DMS 273 (cell line): ENCODE measurements around the gene PCYT2.

Source experiments
- DNase-seq: peaks from one replicate; lab custom pipeline; 2025; ENCODE audit not compliant: unreplicated experiment; lab: John Stamatoyannopoulos, UW

PCYT2 gene

DNA sequence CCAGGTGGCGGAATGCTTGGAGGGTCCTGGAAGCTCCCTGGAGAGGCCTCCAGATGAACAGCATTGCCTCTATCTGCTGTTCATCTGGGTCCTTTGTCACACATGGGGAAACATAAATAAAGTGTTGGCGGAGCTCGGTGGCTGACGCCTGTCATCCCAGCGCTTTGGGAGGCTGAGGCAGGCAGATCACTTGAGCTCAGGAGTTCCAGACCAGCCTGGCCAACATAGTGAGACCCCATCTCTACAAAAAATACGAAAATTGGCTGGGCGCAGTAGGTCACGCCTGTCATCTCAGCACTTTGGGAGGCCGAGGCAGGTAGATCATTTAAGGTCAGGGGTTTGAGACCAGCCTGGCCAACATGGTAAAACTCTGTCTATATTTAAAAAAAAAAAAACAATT lies 33.7 kb upstream of the PCYT2 start:
- DNase-seq: no peak

DNA sequence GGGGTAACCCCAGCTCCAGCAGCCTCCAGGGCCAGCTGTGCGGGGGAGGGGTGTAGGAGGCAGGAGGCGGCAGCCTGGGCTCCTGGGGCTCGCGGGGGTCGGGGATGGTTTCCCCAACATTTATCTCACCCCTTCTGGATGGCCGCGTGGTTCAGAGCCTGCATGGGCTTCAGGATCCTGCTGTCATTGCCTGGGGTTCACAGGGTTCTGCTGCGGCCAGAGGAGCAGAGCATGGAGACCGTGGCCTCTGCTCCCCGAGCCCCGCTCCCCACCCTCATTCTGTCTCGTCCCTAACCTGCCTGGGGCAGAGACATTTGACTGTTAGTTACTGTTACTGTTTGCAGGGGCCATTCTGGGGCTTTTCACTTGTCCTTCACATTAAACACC lies 31.0 kb upstream of the PCYT2 start:
- no peak for DNase-seq

DNA sequence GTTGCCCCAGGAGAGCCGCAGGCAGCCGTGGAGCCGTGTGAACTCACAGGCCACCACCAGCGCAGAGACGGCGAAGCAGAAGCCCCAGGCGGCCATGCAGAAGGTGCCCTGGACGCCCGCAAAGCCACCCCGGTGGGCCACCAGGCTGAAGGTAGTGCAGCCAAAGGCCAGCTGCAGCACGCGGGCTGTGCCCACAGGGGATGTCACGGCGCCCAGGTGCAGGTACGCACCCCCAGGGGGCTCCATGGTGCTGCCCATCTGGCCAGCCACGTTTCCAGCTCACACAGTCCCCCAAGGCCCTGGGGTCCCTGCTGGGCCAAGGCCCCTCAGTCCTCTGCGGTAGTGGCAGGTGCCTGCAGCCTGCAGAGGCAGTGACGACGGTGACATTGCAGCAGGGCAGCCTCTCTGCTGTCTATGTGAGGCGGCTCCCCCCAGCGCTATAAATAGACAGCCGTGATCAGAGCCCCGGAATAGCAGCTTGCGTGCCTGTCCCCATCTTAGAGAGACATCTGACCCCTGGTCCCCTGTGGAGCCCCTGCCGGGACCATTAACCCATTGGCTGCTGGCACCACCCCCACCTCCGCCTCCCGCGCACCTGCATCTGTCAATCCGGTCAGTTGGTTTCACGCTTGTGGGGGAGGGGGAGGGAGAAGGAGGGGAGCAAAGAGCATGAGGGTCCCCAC lies 30.4 kb upstream of the PCYT2 start:
- peak; percentile 52 for DNase-seq

DNA sequence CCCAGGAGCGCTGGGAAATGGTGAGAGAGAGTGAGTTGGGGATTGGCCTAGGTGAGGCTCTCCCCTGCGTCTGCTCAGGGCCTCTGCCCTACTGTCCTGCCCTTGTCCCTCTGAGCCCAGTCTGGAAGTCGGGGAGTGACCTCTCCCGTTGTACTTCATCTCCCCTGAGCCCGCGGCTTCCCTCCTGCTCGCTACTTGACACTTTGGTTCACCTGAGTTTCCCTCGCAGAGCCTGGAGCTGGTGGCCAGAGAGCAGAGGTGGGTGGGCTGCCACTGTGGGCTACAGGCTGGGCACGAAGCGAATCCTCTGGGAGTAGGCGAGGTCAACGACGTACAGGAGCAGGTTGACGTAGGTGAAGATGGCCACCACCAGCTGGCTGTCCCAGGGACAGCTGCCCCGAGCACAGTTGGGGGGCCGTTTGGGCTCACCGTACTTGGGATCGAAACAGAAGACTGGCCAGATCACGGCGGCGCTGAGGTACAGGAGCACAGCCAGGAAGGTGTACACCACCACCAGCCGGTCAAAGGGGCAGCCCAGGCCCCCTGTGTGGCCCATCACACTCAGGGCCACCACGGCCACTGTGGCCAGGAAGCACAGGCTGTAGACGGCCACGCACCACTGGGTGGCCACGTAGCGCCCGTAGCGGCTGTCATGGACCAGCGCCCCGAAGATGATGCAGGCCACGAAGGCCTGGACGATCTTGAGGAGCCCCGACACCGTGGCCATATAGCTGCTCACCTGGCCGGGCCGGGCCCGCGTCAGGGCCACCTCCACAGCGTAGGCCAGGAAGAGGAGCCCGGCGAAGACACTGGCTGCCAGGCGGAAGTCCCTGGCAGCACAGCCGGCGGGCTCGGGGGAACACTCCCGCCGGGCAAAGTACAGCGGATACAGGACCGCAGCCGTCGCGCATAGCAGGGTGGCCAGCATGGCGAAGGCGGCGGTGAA lies 29.6 kb upstream of the PCYT2 start:
- DNase-seq: no peak

DNA sequence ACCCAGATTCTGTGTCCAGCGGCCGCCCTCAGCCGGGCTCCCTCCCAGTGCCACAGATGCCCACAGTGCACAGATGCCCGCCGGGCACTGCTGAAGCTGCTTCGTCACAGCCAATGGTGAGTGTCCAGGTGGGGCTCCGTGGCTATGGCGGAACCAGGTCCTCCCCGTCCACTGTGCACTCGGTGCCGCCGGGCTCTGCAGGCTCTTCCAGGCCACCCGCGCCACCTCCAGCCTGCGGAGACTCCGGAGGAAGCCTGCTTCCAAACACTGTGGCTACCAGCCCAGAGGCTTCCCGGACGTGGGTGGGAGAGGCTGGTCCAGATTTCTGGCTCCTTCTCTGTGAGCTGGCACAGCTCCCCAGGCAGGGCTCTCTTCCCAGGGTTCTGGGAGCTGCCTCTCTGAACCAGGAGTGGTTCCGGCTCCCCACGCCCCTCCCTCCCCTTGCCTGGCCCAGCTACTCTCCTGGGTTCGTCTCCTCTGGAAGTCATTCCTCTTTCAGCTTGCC lies 28.7 kb upstream of the PCYT2 start:
- DNase-seq: no peak

DNA sequence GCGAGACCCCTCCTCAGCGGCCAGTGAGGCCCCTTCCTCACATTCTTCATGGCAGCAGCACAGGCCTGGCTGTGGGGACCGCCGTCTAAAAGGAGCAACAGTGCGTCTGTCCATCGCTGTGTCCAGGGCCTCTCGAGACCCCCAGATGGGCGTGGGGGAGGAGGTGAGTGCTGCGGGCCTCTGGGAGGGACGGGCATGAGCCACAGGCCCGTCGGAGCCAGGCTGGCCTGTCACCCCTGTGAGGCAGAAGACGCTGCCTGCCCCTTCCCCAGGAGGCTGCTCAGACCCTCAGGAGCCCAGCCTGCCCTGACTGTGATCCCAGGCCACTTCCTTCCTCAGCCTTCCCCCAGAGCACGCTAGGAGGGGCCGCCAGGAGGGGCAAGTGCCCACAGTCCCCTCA lies 28.0 kb upstream of the PCYT2 start:
- DNase-seq: no peak

DNA sequence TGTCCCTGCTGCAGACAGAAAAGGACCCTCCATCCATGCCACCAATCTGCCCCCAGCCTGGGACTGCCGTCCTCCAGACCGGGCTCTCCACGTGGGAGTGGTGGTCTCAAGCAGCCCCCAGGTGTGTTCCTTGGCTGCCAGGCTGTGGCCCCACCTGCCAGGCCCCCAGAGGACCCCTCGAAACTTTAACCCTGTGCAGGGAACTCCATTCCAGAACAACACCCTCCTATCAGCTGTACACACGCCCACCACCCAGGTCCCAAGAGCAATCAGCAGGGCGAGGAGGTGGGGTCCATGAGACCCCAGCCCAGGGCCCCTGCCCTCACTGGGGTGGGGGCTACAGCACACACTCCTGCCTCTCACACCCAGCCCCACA lies 24.5 kb upstream of the PCYT2 start:
- DNase-seq: no peak

DNA sequence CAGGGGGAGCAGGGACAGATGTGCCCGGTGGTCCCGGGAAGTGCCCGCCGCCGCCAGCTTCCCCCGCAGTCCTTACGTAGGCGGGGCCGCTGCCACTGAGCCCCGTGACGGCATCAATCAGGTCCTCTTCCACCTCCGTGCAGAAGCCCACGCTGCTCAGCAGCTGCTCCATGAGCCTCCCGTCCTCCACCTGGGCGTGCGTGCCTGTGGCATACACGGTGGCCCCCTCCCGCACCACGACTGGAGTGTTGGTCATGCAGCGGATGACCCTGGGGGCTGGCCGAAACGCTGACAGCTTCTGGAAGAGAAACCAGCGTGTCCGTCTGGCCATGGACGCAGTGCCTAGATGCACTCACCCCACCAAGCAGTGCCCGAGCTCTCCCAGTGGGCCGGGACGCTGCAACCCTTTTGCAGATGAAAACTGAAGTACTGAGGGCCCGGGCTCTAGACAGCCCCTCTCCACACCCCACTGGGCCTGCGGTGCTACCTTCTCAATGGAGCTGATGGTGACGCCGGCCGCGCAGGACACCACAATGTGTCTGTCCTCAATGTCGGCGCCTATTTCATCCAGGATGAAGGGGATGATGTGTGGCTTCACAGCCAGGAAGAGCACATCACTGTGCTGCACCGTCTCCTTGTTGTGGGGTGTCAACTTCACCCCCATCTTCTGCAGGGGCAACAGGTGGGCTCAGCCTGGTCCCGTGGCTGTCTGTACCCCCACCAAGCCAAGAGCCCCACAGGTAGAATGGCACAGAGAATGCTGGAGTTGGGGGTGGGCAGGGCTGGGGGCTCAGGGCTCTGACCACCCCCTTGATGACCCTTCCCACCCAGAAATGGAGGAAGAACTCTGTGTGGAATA lies 23.9 kb upstream of the PCYT2 start:
- no peak for DNase-seq

DNA sequence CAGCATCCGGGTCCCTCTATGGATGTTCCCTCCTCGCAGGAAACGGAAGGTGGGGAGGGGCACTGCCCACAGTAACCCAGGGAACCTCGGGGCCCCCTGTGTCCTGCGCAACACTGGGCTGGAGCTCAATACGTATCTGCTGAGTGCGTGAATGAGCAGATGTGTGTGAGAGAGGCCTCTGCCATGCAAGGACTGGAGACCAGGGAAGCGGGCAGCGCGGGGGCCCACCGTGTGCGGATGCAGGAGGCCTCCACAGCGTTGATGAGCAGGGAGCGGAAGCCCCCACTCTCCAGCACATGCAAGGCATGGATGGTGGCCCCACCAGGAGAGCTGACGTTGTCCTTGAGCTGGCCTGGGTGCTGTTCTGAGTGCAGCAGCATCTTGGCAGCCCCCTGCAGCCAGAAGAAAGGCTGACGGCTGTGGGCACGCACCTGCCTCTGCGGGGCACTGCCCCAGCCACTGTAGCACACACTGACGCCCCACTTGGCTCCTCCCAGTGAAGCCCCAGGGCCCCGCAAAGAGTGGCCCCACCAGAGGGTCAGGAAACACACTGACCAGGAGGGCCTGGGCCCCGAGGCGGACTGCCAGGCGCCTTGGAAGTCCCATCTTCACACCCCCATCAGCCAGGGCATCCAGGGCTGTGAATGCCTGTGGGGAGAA lies 23.0 kb upstream of the PCYT2 start:
- no peak for DNase-seq

DNA sequence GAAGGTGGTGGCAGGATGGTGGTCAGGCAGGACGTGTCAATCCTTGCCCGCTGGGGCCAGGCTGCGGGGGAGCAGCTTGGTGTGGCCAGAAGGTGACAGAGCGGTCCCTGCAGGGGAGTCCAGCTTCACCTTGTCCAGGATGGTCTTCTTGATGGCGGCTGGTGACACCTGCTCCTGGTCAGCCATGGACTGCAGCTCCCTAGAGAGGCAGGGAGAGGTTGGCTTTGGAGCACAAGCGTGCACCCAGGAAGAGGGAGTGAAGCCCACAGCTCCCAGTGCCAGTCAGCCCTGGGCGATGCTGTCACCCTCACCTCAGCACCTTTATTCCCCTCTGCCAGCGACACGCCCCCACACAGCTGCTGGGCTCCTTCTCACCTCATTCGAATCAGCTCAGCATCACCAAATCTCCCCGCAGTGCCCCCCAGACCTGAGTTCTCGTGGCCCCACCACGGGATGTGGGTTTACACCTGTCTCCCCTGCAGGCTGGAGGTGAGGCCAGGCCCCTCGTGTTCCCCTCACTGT lies 22.0 kb upstream of the PCYT2 start:
- no peak for DNase-seq

DNA sequence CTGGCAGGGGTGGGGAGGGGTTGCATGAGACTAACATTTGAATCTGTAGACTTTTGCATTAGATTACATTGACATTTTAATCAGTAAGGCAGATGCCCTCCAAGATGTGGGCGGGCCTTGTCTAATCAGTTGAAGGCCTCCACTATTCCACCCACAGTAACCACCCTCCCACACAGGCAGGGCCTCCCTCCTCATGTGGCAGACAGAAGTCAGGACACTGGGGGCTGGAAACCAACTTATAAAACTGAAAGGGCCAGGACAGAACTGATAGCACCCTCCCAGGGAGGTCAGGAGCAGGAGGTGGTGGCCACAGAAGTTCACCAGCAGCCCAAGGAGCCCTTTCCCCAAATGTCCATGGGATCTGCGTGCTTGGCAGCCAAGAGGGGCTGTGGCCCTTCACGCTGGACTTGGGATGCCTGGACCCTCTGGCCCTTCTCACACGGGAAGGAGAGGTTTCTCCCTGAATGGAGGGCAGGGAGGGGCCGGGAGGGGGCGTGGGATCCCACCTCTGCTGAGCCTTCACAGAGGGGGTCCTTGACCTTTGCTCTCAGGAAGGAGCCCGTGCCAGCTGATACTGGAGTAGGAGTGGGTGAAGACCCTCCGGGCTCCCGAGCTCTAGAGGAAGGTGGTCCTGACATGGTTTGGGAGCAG lies 21.3 kb upstream of the PCYT2 start:
- peak; percentile 55 for DNase-seq

DNA sequence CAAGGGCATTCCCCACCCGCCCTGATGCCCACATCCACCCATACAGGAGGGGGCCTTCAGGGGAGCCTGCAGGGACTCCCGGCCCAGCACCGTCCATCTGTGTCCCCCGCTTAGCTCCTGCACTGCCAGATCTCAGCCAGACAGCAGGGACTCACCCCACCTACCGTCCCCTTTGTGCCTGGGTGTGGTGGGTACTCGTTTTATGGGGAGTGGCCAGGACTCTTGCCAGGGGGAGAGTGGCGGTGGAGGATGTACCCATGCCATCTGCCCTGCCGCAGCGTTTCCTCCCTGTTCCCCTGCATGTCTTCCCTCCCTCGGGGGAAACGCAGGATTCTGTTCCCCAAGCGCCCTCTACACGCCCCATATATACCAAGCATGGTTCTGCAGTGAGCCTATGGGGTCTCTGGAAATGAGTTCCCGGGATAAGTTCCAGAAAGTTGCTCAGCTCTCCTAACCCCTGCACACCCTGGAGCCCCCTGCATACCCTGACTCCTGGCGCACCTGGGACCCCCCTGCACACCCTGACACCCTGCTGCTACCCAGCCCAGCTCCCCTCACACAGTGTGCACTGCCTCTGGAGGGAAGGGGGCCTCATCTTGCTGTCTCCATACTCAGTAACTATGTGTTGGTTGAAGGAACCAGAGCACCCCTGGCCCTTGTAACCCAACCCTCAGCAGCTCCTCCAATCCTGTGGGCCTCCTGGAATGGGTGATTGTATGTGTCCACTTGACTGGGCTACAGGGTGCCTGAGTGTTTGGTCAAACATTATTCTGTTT lies 20.5 kb upstream of the PCYT2 start:
- peak; percentile 87 for DNase-seq

DNA sequence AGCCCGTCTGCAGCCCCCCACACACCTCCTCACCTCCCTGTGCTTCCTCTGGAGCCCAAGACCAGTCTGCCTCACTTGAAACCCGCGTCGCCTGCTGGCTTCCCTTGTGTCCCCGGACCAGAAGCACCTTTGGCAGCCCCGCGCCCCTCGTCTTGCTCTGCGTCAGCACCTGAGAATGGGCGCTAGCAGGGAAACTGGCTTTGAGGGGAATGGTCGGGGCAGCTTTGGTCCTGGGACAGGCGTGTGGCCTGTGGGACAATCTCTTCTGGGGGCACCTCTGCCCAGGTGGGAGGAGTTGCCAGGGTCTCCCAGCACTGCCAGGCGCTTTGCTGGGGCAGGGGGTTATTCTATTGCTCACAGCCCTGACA lies 20.0 kb upstream of the PCYT2 start:
- DNase-seq: peak; percentile 59

DNA sequence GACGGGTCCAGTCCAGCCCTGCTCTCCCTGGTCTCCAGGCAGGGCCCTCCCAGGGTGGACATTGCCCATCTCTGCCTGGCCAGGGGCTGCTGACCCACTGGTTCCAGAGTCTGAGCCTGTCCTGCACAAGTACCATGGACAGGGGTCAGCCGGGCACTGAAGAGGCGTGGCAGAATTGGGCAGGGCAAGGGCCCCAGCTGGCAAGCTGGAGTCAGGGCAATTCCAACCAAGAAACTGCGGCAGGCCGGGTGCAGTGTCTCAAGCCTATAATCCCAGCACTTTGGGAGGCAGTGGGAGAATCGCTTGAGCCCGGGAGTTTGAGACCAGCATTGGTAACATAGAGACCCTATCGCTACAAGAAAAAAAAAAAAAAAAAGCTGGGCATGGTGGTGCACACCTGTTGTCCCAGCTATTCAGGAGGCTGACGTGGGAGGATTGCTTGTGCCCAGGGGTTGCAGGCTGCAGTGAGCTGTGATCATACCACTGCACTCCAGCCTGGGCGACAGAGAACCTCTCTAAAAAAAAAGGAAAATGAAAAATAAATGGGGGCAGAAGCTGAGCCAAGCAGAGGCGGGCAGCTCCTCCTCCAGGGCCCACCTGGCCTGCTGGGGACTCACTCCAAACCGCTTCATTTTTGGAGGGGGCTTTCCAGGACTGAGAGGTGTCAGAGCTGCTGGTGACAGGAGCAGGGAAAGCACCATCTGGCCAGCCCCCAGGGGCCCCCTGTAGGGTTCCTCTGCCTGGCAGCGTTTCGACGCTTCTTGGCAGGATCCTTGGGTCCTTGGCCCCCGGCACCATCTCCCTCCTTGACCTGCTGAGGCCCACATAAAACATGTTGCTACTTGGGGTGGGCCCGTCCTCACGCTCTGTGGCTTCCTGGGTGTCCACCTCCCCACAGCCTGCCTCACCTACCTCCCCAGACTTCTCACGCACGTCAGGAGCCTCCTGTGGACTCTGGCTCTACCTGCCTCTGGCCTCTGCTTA lies 19.2 kb upstream of the PCYT2 start:
- DNase-seq: peak; percentile 68

DNA sequence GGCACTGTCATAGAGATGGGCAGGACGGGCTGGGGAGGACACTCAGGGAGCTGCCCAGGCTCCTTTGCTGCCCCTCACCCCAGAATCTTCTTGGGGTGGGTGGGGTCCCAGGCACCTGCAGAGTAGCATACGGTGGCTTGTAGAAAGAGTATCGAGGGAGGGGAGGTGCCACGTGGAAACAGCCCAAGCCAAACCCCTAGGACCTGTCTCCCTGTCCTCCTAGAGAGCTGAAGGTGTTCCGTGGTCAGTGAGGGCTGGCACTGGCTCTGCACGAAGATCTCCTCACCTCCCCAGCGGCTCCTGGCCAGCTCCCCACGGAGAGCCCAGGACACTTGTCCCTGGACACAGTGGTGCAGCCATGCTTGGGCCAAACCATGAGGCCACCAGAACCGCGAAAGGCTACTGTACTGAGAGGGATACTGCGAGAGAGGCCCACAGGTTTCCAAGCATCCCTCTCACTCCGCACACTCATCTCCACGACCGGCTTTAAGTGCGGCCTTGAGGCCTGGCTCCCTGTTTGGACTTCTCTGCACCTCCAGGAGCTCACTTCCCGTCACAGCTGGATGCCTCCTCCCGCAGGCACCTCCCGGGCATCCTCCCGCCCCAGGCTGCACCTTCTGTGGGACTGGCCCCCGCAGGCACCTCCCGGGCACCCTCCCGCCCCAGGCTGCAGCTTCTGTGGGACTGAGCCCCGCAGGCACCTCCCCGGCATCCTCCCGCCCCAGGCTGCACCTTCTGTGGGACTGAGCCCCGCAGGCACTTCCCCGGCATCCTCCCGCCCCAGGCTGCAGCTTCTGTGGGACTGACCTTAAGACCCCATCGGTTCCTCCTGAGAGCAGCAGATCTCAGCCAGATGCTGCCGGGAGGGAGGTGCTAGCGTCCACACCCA lies 18.3 kb upstream of the PCYT2 start:
- no peak for DNase-seq

DNA sequence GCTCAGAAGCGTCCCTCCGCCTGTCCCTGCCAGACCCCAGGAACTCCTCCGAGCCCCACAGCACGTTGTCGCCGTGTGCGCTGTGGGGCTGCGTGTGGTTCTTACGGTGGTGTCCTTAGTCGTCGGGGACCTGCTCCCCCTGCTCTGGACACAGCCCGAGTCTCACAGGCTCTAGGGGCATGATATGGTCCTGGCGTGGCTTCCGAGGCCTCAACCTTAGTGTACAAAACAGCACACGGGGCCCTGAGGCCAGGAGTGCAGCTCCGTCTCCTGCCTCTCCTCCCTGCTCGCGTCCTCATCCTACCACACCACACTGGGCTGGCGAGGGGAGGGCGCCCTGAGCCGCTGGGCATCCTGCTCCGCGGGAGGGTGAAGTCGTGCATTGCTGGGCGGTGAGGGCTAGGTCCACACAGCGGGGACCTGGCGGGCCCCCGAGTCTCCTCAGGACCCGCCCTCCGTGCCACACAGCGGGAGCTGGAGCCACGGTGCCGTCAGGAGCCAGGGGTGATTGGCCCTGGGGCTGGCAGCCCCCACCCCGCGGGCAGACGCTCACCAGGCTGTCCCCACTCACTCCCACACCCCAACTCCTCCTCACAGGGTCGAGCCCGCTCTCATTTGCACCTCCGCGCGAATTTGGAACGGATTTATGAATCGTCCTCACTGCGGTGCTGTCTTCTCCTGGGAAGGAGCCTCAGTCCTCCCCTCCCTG lies 17.5 kb upstream of the PCYT2 start:
- peak; percentile 64 for DNase-seq
